PC-9 (cell line): ENCODE data around the gene MRPS5.

ENCODE experiments used
- CTCF ChIP-seq: fragments of 200-600 bp; sonication (generic); conservative IDR thresholded peaks from 2 replicates; pipeline ENCODE4 v1.6.1; 2017; ENCODE audit warnings: mixed run types, antibody characterized with exemption, mild to moderate bottlenecking, moderate library complexity
- EZH2 ChIP-seq: fragments of 200-600 bp; sonication (generic); IDR thresholded peaks from 2 replicates; pipeline ENCODE4 v1.8.0; 2017; ENCODE audit warnings: antibody characterized with exemption, low read depth

- TF ChIP-seq CTCF: no peak
- TF ChIP-seq EZH2: no peak
Measured at GRCh38 chr2:95036596-95037383, 84.8 kb downstream of the MRPS5 start.
